ENCODE measurements around the gene LUZP1. TPM values are rescaled to one million over a fixed set of nuclear protein-coding genes. Genes with fewer than 3 reads are reported as not detected.

The LUZP1 gene
- total and polyA plus RNA-seq, 2 experiments from 2014 or later: 45.7 to 152 TPM

- Mint-ChIP-seq H3K27me3 (ENCODE audit: insufficient read depth, low read depth, poor library complexity) (peaks cover 2% of the 10 kb centered on the region), H3K27ac (no peak overlapping the region), H3K4me3 (no peak overlapping the region), H3K4me1 (peaks cover 9% of the 10 kb centered on the region; the same call in 2 of the 3 replicates), H3K36me3 (ENCODE audit: low read depth) (peaks cover 88% of the 10 kb centered on the region), H3K9me3 (no peaks in the 10 kb centered on the region)
- Histone ChIP-seq H3K27ac (ENCODE audit: low read depth) (no peak overlapping the region), H3K27me3 (ENCODE audit: insufficient read depth) (no peaks in the 10 kb centered on the region), H3K4me1 (ENCODE audit: insufficient read depth) (0 out of 2 replicates have a peak, but pooled peaks cover 4% of the 10 kb centered on the region), H3K4me3 (no peak overlapping the region), H3K79me2 (replicated peaks; ENCODE audit: insufficient read depth) (no peaks in the 10 kb centered on the region), H3K36me3 (ENCODE audit: insufficient read depth) (peaks cover 40% of the 10 kb centered on the region), H3K9me2 (ENCODE audit: insufficient read depth) (no peaks in the 10 kb centered on the region), H4K20me1 (replicated peaks; ENCODE audit: insufficient read depth) (peaks cover 28% of the 10 kb centered on the region; the same call in 1 of the 2 replicates), H2AFZ (no peak overlapping the region), H3K4me2 (no peak overlapping the region), H3F3A (replicated peaks; ENCODE audit: low read depth) (peaks cover 31% of the 10 kb centered on the region)
- TF ChIP-seq JUNB (IDR thresholded peaks at IDR 0.05; ENCODE audit: unreplicated experiment): no peak
- TF ChIP-seq NANOG (IDR thresholded peaks at IDR 0.05; ENCODE audit: borderline replicate concordance): no peak
- no peak for TF ChIP-seq ZNF462 (CRISPR knock-in tag; IDR thresholded peaks at IDR 0.05)
- no peak for TF ChIP-seq CREB1 (CRISPR knock-in tag; IDR thresholded peaks at IDR 0.05; ENCODE audit: low read depth)
- TF ChIP-seq EZH2 (IDR thresholded peaks at IDR 0.05; ENCODE audit: low read depth, unreplicated experiment): no peak
- TF ChIP-seq ZNF114 (CRISPR knock-in tag; IDR thresholded peaks at IDR 0.05): no peak
- TF ChIP-seq STAT1 (IDR thresholded peaks at IDR 0.05; ENCODE audit: unreplicated experiment): no peak
- TF ChIP-seq CTCF (conservative IDR thresholded peaks at IDR 0.05; ENCODE audit: low read depth in 2 of 2): no peak
- TF ChIP-seq ETS1 (IDR thresholded peaks at IDR 0.05): no peak
- TF ChIP-seq REST (IDR thresholded peaks at IDR 0.05; ENCODE audit: unreplicated experiment): no peak
- no peak for TF ChIP-seq ZNF331 (CRISPR knock-in tag; IDR thresholded peaks at IDR 0.05; ENCODE audit: low read depth)
- TF ChIP-seq EZH2phosphoT487 (IDR thresholded peaks at IDR 0.05; ENCODE audit: unreplicated experiment): no peak
- ATAC-seq: no peak; the same call in 2 of the 3 replicates
- no peak for DNase-seq (ENCODE audit: low spot score)
Observed at GRCh38 chr1:23084880-23085279, 83.8 kb downstream of the LUZP1 start.

Data from GM23338 (cell line).